SK-N-SH treated with all-trans-retinoic acid at 6 μM for 48 hours (cell line): ENCODE measurements around the gene CCDC170.

Experiments used
- BACH2 ChIP-seq: fragments of 250-450 bp; sonication (Bioruptor Pico); IDR thresholded peaks from 2 replicates; pipeline ENCODE4 v1.9.0; 2021; ENCODE audit warnings: mild to moderate bottlenecking, borderline replicate concordance
- ESRRG ChIP-seq: fragments of 250-450 bp; sonication (Bioruptor Pico); IDR thresholded peaks from 2 replicates; pipeline ENCODE4 v1.6.1; 2021; ENCODE audit warnings: mild to moderate bottlenecking
- POU6F1 ChIP-seq: fragments of 250-450 bp; sonication (Bioruptor Pico); IDR thresholded peaks from 2 replicates; pipeline ENCODE4 v1.8.0; 2021; ENCODE audit warnings: low read depth, mild to moderate bottlenecking, moderate library complexity, borderline replicate concordance
- ZFP3 ChIP-seq: fragments of 250-450 bp; sonication (Bioruptor Pico); IDR thresholded peaks from 2 replicates; pipeline ENCODE4 v1.5.0; 2020; ENCODE audit warnings: mild to moderate bottlenecking, moderate library complexity
- ZNF8 ChIP-seq: fragments of 450-650 bp; formaldehyde crosslinking; IDR thresholded peaks from 2 replicates; pipeline ENCODE4 v1.5.0; 2020; ENCODE audit warnings: mild to moderate bottlenecking, moderate library complexity
- TF ChIP-seq, protein P1 (sequence below): fragments of 250-450 bp; sonication (Bioruptor Pico); IDR thresholded peaks from 2 replicates; pipeline ENCODE4 v1.8.0; 2020; ENCODE audit warnings: mild to moderate bottlenecking, moderate library complexity, borderline replicate concordance

DNA sequence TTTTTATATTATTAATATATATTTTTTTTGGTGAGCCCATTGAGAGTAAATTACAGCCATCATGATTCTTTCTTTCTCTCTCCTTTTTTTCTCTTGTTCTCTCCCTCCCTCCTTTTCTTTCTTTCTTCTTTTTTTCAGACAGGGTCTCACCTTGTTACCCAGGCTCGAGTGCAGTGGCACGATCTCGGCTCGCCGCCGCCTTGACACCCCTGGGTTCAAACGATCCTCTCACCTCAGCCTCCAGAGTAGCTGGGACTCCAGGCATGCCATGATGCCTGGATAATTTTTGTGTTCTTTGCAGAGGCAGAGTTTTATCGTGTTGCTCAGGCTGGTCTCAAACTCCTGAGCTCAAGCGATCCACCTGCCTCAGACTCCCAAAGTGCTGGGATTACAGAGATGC is 1.6 kb downstream of the CCDC170 start:
- TF ChIP-seq POU6F1 (CRISPR knock-in tag) (no peak), ZFP3 (CRISPR knock-in tag) (no peak), BACH2 (CRISPR knock-in tag) (no peak), ESRRG (CRISPR knock-in tag) (no peak), ZNF8 (CRISPR knock-in tag) (no peak)
- TF ChIP-seq, protein P1, sequence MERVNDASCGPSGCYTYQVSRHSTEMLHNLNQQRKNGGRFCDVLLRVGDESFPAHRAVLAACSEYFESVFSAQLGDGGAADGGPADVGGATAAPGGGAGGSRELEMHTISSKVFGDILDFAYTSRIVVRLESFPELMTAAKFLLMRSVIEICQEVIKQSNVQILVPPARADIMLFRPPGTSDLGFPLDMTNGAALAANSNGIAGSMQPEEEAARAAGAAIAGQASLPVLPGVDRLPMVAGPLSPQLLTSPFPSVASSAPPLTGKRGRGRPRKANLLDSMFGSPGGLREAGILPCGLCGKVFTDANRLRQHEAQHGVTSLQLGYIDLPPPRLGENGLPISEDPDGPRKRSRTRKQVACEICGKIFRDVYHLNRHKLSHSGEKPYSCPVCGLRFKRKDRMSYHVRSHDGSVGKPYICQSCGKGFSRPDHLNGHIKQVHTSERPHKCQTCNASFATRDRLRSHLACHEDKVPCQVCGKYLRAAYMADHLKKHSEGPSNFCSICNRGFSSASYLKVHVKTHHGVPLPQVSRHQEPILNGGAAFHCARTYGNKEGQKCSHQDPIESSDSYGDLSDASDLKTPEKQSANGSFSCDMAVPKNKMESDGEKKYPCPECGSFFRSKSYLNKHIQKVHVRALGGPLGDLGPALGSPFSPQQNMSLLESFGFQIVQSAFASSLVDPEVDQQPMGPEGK (CRISPR knock-in tag), result no peak
